Measurements from ENCODE around the gene ATG16L2.

DNA sequence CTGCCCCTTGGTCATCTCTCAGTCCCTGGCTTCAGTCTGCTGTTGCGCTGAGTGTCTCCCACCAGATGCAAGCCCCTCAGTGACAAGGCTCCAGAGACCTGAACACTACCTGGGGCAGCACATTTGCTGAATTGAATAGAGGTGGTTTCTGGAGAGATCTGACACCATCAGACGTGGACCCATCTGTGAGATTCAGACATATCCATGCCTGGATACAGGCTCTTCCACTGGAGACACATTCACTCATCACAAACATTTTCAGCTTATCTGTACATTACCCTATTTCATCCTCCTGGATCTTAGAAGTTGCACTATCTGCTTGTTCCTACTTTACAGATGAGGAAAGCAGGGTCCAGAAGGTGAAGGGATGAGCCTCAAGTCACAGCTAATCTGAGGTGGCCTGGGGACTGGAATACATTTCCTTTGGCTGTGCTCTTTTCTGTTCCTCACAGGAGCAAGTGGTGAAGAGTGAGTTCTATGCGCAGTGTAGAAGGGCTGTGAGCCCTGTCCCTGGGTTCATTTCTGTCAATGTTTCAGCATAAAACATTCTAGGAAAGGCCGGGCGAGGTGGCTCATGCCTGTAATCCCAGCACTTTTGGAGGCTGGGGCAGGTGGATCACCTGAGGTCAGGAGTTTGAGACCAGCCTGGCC, 19.0 kb downstream of the ATG16L2 start:
- TF ChIP-seq, protein P1, sequence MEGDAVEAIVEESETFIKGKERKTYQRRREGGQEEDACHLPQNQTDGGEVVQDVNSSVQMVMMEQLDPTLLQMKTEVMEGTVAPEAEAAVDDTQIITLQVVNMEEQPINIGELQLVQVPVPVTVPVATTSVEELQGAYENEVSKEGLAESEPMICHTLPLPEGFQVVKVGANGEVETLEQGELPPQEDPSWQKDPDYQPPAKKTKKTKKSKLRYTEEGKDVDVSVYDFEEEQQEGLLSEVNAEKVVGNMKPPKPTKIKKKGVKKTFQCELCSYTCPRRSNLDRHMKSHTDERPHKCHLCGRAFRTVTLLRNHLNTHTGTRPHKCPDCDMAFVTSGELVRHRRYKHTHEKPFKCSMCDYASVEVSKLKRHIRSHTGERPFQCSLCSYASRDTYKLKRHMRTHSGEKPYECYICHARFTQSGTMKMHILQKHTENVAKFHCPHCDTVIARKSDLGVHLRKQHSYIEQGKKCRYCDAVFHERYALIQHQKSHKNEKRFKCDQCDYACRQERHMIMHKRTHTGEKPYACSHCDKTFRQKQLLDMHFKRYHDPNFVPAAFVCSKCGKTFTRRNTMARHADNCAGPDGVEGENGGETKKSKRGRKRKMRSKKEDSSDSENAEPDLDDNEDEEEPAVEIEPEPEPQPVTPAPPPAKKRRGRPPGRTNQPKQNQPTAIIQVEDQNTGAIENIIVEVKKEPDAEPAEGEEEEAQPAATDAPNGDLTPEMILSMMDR (IDR thresholded peaks at IDR 0.05), result no peak
- TF ChIP-seq RFX5 (IDR thresholded peaks at IDR 0.05), result no peak
- TF ChIP-seq RCOR1 (IDR thresholded peaks at IDR 0.05; ENCODE audit: low read depth, low read length), result no peak
- TF ChIP-seq KDM1A (IDR thresholded peaks at IDR 0.05; ENCODE audit: low read depth), result no peak
- no peak for TF ChIP-seq SREBF2 (IDR thresholded peaks at IDR 0.05)
- TF ChIP-seq, protein P2, sequence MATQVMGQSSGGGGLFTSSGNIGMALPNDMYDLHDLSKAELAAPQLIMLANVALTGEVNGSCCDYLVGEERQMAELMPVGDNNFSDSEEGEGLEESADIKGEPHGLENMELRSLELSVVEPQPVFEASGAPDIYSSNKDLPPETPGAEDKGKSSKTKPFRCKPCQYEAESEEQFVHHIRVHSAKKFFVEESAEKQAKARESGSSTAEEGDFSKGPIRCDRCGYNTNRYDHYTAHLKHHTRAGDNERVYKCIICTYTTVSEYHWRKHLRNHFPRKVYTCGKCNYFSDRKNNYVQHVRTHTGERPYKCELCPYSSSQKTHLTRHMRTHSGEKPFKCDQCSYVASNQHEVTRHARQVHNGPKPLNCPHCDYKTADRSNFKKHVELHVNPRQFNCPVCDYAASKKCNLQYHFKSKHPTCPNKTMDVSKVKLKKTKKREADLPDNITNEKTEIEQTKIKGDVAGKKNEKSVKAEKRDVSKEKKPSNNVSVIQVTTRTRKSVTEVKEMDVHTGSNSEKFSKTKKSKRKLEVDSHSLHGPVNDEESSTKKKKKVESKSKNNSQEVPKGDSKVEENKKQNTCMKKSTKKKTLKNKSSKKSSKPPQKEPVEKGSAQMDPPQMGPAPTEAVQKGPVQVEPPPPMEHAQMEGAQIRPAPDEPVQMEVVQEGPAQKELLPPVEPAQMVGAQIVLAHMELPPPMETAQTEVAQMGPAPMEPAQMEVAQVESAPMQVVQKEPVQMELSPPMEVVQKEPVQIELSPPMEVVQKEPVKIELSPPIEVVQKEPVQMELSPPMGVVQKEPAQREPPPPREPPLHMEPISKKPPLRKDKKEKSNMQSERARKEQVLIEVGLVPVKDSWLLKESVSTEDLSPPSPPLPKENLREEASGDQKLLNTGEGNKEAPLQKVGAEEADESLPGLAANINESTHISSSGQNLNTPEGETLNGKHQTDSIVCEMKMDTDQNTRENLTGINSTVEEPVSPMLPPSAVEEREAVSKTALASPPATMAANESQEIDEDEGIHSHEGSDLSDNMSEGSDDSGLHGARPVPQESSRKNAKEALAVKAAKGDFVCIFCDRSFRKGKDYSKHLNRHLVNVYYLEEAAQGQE (IDR thresholded peaks at IDR 0.05), result no peak
- TF ChIP-seq BHLHE40 (IDR thresholded peaks at IDR 0.05; ENCODE audit: low read depth, low read length), result no peak
- no peak for TF ChIP-seq CHD4 (IDR thresholded peaks at IDR 0.05; ENCODE audit: borderline replicate concordance)

Measured in A549 (cell line).